GM18505 (cell line): ENCODE data around the gene PALMD.

Experiments used
- ATAC-seq: cut with Tn5 transposase; IDR thresholded peaks from one replicate; pipeline ENCODE4 v1.9.1; 2021; ENCODE audit not compliant: unreplicated experiment
- POLR2A ChIP-seq: IDR thresholded peaks from 4 replicates; pipeline ENCODE4 v1.6.1; 2011; ENCODE audit warnings: borderline replicate concordance; ENCODE audit not compliant: insufficient read depth, insufficient read length; ENCODE audit errors: extremely low read depth

The PALMD gene

DNA sequence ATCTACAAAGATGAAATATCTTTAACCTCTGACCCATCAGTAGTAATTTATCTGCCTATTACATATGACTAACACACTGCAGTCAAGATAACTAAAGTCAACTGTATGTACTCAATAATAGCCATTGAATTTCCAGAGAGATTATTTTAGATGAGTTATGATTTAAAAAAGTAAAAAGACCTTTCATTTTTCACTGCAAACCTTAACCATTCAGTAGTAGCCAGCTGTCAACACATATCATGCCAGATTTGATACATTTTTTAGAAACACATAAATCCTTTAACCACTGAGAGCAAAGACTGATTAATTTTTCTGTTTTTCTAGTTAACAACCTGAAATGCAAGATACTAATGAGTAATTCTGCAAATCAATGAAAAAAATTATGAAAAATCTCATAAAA, 31.0 kb downstream of the PALMD start:
- ATAC-seq: no peak
- TF ChIP-seq POLR2A: no peak

DNA sequence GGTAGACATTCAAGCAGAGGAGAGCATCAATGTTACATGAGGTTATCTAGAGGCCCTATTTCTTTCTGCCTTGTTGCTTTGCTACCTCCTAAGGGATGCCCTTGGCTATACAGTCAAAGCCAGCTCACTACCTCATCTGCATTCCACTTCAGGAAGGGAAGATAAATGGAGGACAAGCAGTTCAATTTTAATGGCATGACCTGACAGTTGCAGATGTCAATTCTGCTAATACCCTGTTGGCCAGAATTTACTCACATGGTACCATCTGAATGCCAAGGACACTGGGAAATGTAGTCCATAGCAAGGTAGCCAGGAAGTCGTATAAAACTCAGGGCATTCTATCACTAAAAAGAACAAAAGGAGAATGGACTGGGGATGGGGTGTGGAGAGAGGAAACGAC, 31.5 kb downstream of the PALMD start:
- no peak for ATAC-seq
- TF ChIP-seq POLR2A: no peak

DNA sequence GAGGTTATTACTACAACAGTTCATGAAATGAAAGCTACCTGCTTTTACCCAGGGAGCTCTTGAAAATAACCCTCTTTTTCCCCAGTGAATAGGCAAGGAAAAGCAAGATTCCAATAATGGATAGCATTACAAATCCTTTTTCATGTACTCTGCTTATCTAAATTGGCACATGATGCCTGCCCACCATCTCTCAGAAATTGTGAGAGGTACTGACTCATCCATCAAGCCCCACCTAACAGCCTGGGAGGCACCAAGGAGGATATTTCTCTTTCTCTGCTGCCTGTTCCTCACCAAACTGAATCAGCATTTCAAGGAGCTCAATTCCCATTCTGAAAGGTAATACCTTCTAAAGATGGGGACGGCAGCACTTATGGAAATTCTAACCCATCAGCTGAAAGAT, 34.4 kb downstream of the PALMD start:
- ATAC-seq: no peak
- no peak for TF ChIP-seq POLR2A

DNA sequence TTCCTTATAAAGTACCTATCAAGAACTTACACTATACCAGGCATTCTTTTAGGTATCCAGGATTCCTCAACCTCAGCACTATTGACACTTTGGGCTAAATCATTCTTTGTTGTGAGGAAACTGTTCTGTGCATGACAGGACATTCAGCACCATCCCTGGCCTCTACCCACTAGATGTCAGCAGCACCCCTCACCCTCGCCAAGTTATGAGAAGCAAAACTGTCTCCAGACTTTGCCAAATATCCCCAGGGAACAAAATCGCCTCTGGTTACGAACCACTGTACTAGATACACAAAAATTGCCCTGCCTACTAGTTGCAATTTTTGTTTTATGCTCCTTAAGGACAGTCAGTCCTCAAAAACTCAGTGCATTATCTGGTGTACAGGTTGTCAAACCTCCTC, 35.7 kb downstream of the PALMD start:
- no peak for TF ChIP-seq POLR2A
- no peak for ATAC-seq

DNA sequence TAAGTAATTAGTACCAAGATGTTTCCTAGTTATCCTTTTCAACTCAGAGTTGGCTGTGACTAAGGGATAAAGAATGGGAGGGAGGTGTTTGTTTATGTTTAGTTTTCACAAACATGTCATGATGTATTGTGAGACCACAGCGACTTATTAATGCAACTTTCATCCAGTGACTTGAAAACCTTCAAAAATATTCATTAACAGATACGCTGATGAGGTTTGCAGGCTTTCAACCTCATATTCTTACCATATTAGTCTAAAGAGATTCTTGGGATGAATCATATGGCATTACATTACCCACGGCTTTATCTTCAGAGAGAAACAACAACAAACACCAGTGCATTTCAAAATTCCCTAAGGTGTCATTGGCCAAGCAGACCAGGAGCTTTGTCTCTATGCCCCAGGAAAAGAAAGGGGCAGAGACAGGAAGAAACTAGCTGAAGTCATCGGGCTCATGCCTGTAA, 36.4 kb downstream of the PALMD start:
- no peak for ATAC-seq

GRCh38 chr1:99685516-99686180, 39.7 kb downstream of the PALMD start:
- no peak for TF ChIP-seq POLR2A
- ATAC-seq: peak; percentile 96

More for the DNA sequence above, 36.4 kb downstream of the PALMD start:
- no peak for TF ChIP-seq POLR2A

- no peak for ATAC-seq
- TF ChIP-seq POLR2A: no peak
Measured at GRCh38 chr1:99691175-99691574, 45.3 kb downstream of the PALMD start.

GRCh38 chr1:99696616-99697015, 50.7 kb downstream of the PALMD start:
- TF ChIP-seq POLR2A: no peak
- no peak for ATAC-seq

- ATAC-seq: no peak
- no peak for TF ChIP-seq POLR2A
Measured at GRCh38 chr1:99697580-99697979, 51.7 kb downstream of the PALMD start.

- ATAC-seq: no peak
- TF ChIP-seq POLR2A: no peak
Measured at GRCh38 chr1:99700020-99700419, 54.1 kb downstream of the PALMD start.

DNA sequence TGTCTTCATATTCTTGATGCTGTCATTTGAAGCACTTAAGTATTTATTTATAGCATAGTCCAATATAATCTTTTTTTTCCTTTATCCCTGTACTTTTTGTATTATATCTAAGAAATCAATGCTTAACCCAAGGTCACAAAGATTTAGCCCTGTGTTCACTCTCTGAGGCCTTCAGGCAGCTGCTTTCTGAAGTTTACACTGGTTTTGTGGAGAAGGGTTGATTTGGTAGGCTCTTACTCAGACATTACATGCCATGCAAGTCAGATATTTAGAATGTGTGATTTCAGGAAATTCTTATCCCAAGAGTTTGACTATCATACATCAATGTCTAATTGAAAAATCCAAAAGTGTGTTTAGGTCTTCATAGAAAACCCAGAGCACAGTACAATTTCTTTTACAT, 56.3 kb downstream of the PALMD start:
- no peak for ATAC-seq
- no peak for TF ChIP-seq POLR2A

- no peak for ATAC-seq
- TF ChIP-seq POLR2A: no peak
Measured at GRCh38 chr1:99704356-99704816, 58.5 kb downstream of the PALMD start.

GRCh38 chr1:99705385-99705784, 59.5 kb downstream of the PALMD start:
- no peak for ATAC-seq
- TF ChIP-seq POLR2A: no peak

DNA sequence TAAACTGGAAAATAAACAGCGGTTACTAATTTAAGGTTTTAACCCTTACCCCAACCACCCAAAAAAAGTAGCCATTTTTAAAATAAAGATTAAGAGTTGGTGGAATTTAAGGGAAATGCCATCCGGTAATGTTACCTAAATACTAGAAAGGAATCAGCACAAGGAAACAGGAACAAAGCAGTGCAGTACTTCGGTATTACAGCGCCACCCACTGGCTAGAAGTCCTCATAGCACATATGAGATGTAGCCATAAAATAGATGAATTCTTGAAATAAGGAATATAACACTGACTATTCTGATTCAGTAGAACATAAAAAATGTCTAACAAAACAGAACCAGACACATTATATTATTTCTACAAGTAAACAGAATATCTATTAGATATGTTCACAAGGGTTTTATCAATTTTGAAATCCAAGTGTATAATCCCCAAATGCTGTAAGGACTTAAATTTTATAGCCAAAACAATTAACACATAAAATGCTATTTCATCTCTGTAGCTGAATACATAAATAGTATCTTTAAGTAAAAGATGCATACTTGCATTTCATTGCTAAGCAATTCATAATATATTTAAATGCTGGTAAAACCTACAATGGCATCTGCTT, 61.7 kb downstream of the PALMD start:
- ATAC-seq: peak; percentile 73
- TF ChIP-seq POLR2A: no peak
